Measurements from ENCODE around the gene NCOR1. TPM values are rescaled to one million over a fixed set of nuclear protein-coding genes. Genes with fewer than 3 reads are reported as not detected.

Gene NCOR1
- polyA plus RNA-seq, 1 experiment = 127 TPM

DNA sequence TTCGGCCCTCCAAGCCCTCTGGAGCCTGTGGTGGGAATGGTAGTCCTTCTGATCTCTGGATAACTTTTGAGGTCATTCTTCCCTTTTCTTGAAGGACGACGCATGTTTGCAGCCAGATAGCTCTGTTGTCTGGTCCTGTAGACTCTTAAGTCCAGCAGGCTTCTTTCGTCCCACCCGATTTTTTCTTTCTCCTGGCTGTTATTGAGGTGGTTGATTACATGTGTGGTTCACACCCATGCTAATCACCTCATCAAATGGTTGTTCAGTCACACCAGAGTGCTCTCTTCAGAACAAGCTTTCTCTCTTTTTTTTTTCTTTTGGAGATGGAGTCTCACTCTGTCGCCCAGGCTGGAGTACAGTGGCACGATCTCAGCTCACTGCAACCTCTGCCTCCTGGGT is 32.3 kb upstream of the NCOR1 start:
- no peaks in the 10 kb centered on the region for H3K27me3 ChIP-seq (ENCODE audit: control insufficient read depth, insufficient read depth, low read length)
- no peak overlapping the region for H3K27ac ChIP-seq (ENCODE audit: low read depth, low read length)
- H3K4me3 ChIP-seq (ENCODE audit: low read depth, low read length) = no peak overlapping the region
- DNase-seq (ENCODE audit: low read depth, low spot score) = no peak
- TF ChIP-seq, protein P1, sequence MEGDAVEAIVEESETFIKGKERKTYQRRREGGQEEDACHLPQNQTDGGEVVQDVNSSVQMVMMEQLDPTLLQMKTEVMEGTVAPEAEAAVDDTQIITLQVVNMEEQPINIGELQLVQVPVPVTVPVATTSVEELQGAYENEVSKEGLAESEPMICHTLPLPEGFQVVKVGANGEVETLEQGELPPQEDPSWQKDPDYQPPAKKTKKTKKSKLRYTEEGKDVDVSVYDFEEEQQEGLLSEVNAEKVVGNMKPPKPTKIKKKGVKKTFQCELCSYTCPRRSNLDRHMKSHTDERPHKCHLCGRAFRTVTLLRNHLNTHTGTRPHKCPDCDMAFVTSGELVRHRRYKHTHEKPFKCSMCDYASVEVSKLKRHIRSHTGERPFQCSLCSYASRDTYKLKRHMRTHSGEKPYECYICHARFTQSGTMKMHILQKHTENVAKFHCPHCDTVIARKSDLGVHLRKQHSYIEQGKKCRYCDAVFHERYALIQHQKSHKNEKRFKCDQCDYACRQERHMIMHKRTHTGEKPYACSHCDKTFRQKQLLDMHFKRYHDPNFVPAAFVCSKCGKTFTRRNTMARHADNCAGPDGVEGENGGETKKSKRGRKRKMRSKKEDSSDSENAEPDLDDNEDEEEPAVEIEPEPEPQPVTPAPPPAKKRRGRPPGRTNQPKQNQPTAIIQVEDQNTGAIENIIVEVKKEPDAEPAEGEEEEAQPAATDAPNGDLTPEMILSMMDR (IDR thresholded peaks at IDR 0.05; ENCODE audit: low read depth, low read length) = no peak
- ChIA-PET POLR2A (no interaction called here), CTCF (no interaction called here)
- no peaks in the 10 kb centered on the region for H3K9me3 ChIP-seq (ENCODE audit: control insufficient read depth, insufficient read depth, low read length)

DNA sequence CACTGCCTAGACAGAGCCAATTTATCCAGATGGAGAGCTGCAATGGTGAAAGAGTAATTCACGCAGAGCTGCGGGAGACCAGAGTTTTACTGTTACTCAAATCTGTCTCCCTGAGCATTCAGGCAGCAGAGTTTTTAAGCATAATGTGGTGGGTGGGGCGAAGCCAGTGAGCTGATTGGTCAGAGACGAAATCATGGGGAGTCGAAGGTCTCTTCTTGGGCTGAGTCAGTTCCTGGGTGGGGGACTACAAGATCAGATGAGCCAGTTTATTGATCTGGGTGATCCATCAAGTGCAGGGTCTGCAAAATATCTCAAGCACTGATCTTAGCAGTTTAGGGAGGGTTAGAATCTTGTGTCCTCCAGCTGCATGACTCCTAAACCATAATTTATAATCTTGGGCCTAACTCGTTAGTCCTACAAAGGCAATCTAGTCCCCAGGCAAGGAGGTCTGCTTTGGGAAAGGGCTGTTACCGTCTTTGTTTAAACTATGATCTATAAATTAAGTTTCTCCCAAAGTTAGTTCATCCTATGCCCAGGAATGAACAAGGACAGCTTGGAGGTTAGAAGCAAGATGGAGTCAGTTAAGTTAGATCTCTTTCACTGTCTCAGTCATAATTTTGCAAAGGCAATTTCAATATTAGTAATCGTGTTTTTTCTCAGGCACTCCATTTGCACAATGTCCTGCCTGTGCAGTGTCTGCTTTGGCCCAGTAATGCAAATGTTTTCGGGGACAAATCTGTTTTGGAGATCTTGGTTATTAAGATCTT is 28.6 kb upstream of the NCOR1 start:
- no peak overlapping the region for H3K27ac ChIP-seq (ENCODE audit: low read depth, low read length)
- H3K9me3 ChIP-seq (ENCODE audit: control insufficient read depth, insufficient read depth, low read length) = no peaks in the 10 kb centered on the region
- TF ChIP-seq, protein P1 (IDR thresholded peaks at IDR 0.05; ENCODE audit: low read depth, low read length) = no peak
- no peak overlapping the region for H3K4me3 ChIP-seq (ENCODE audit: low read depth, low read length)
- DNase-seq (ENCODE audit: low read depth, low spot score) = no peak
- no peaks in the 10 kb centered on the region for H3K27me3 ChIP-seq (ENCODE audit: control insufficient read depth, insufficient read depth, low read length)
- POLR2A ChIA-PET = no interaction called here
- CTCF ChIA-PET = no interaction called here

DNA sequence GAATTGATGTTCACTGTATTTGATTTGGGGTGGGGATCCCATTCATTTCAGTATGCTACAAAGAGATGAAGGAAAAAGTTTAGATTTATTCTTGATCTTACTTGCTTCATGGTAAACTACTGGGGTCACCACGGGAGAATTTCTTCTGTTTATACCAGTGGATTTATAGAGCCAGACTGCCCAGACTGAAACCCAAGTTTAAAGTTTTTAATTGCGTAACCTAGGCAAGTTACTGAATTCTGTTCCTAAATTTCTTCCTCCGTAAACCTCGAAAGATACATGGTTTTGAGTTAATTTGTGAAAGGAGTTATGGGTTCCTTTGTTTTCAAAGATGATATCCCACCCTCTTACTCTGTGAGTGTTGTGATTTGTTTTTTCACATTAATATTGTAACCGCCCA is 28.1 kb upstream of the NCOR1 start:
- Histone ChIP-seq H3K9me3 (ENCODE audit: control insufficient read depth, insufficient read depth, low read length) (no peaks in the 10 kb centered on the region), H3K27ac (ENCODE audit: low read depth, low read length) (no peak overlapping the region), H3K27me3 (ENCODE audit: control insufficient read depth, insufficient read depth, low read length) (no peaks in the 10 kb centered on the region), H3K4me3 (ENCODE audit: low read depth, low read length) (no peak overlapping the region)
- DNase-seq (ENCODE audit: low read depth, low spot score) = no peak
- CTCF ChIA-PET = no interaction called here
- POLR2A ChIA-PET = no interaction called here
- TF ChIP-seq, protein P1 (IDR thresholded peaks at IDR 0.05; ENCODE audit: low read depth, low read length) = no peak

DNA sequence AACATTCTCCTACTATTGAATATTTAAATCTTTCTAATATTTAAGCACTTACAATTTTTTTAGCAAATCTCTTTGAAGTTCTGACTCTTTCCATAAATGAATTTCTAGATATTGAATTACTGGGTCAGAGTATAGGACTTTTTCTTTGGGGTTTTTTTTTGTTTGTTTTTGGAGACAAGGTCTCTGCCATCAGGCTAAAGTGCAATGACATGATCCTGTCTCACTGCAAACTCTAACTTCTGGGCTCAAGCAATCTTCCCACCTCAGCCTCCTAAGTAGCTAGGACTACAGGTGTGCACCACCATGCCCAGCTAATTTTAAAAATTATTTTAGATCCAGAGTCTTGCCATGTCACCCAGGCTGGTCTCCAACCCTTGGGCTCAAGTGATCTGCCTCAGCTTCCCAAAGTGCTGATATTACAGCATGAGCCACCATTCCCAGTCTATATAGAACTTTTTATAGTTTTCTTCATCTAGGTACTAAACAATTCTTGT is 26.6 kb upstream of the NCOR1 start:
- Histone ChIP-seq H3K9me3 (ENCODE audit: control insufficient read depth, insufficient read depth, low read length) (no peaks in the 10 kb centered on the region), H3K27me3 (ENCODE audit: control insufficient read depth, insufficient read depth, low read length) (no peaks in the 10 kb centered on the region), H3K27ac (ENCODE audit: low read depth, low read length) (no peak overlapping the region), H3K4me3 (ENCODE audit: low read depth, low read length) (no peak overlapping the region)
- POLR2A ChIA-PET = no interaction called here
- TF ChIP-seq, protein P1 (IDR thresholded peaks at IDR 0.05; ENCODE audit: low read depth, low read length) = no peak
- CTCF ChIA-PET = no interaction called here
- DNase-seq (ENCODE audit: low read depth, low spot score) = no peak

DNA sequence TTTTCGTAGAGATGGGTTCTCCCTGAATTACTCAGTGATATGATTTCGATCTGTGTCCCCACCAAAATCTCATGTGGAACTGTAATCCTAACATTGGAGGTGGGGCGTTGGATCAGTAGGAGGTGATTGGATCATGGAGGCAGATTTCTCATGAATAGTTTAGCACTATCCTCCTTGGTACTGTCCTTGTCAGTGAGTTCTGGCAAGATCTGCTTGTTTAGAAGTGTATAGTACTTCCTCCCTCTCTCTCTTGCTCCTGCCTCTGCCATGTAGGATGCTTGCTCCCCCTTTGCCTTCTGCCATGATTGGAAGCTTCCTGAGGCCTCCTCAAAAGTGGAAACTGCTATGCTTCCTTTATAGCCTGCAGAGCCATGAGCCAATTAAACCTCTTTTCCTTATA is 24.6 kb upstream of the NCOR1 start:
- H3K4me3 ChIP-seq (ENCODE audit: low read depth, low read length) = no peak overlapping the region
- no peak for DNase-seq (ENCODE audit: low read depth, low spot score)
- CTCF ChIA-PET = no interaction called here
- no peak overlapping the region for H3K27ac ChIP-seq (ENCODE audit: low read depth, low read length)
- no peaks in the 10 kb centered on the region for H3K9me3 ChIP-seq (ENCODE audit: control insufficient read depth, insufficient read depth, low read length)
- POLR2A ChIA-PET = interaction anchor here (0.6 kb wide), 1 partner anchor 17 kb away, joined by 3 read pairs; no protein-coding TSS in a partner anchor
- H3K27me3 ChIP-seq (ENCODE audit: control insufficient read depth, insufficient read depth, low read length) = no peaks in the 10 kb centered on the region
- TF ChIP-seq, protein P1 (IDR thresholded peaks at IDR 0.05; ENCODE audit: low read depth, low read length) = no peak
